PC-3 (cell line): ENCODE data around the gene ACE2. TPM values are rescaled to one million over a fixed set of nuclear protein-coding genes. Genes with fewer than 3 reads are reported as not detected.
A peak's percentile ranks its signal among the peaks of the same experiment; 100 is the strongest.

Experiments
- ATAC-seq: fragments of 200-7000 bp; cut with Tn5 transposase; 2 replicates; pipeline ENCODE4 v1.9.1; 2020; ENCODE audit warnings: mild to moderate bottlenecking, moderate library complexity
- BruUV-seq: library from RNA; stranded (reverse); fragments of 400-500 nt; replicated peaks from 2 replicates; lab custom pipeline; 2021; lab: Mats Ljungman, UMichigan
- CTCF ChIA-PET: fragments of 300-600 bp; sonication (Branson Sonifier 250); formaldehyde crosslinking; loops from one replicate; lab custom pipeline; 2022; ENCODE audit warnings: antibody characterized with exemption; lab: Charles Lee
- POLR2A ChIA-PET: fragments of 300-600 bp; sonication (Branson Sonifier 250); formaldehyde crosslinking; loops from one replicate; lab custom pipeline; 2022; ENCODE audit warnings: antibody characterized with exemption; ENCODE audit not compliant: unreplicated experiment; lab: Charles Lee
- DNase-seq: peaks from one replicate; pipeline ENCODE4 v3.0.0-alpha.2; 2015
- H2AFZ ChIP-seq: fragments of 300-600 bp; sonication (generic); 2 replicates; pipeline ENCODE4 v1.6.0; 2016; ENCODE audit warnings: antibody characterized with exemption, low read length
- H3F3A ChIP-seq: fragments of 300-600 bp; sonication (generic); one replicate; pipeline ENCODE4 v1.6.0; 2017; ENCODE audit warnings: antibody characterized with exemption, low read length, control low read depth, mild to moderate bottlenecking; ENCODE audit not compliant: unreplicated experiment
- H3K27ac ChIP-seq: fragments of 300-600 bp; sonication (generic); 2 replicates; pipeline ENCODE4 v1.5.1; 2016; ENCODE audit warnings: mild to moderate bottlenecking, low read length
- H3K27me3 ChIP-seq: fragments of 300-600 bp; sonication (generic); 2 replicates; pipeline ENCODE4 v1.6.1; 2016; ENCODE audit warnings: low read length, mixed read lengths
- H3K36me3 ChIP-seq: fragments of 300-600 bp; sonication (generic); 2 replicates; pipeline ENCODE4 v1.6.1; 2016; ENCODE audit warnings: low read depth, mixed run types, low read length, mixed read lengths
- H3K4me1 ChIP-seq: fragments of 300-600 bp; sonication (generic); 2 replicates; pipeline ENCODE4 v1.5.1; 2016; ENCODE audit warnings: low read length; ENCODE audit not compliant: insufficient read depth
- H3K4me2 ChIP-seq: fragments of 300-600 bp; sonication (generic); 2 replicates; pipeline ENCODE4 v1.6.0; 2016; ENCODE audit warnings: low read length
- H3K4me3 ChIP-seq: fragments of 300-600 bp; sonication (generic); 2 replicates; pipeline ENCODE4 v1.5.1; 2016; ENCODE audit warnings: mild to moderate bottlenecking, low read length, mixed read lengths
- H3K79me2 ChIP-seq: fragments of 300-600 bp; sonication (generic); 2 replicates; pipeline ENCODE4 v1.6.1; 2017; ENCODE audit warnings: low read length, mixed read lengths
- H3K9ac ChIP-seq: fragments of 300-600 bp; sonication (generic); 2 replicates; pipeline ENCODE4 v1.6.0; 2016; ENCODE audit warnings: mild to moderate bottlenecking, low read length
- H3K9me2 ChIP-seq: fragments of 300-600 bp; sonication (generic); replicated peaks from 2 replicates; pipeline ENCODE4 v1.6.1; 2016; ENCODE audit warnings: mixed run types, low read length, mixed read lengths
- H3K9me3 ChIP-seq: fragments of 300-600 bp; sonication (generic); 2 replicates; pipeline ENCODE4 v1.6.1; 2016; ENCODE audit warnings: low read length, mixed read lengths
- H4K20me1 ChIP-seq: fragments of 300-600 bp; sonication (generic); 2 replicates; pipeline ENCODE4 v1.6.1; 2016; ENCODE audit warnings: low read length, mixed read lengths
- CTCF ChIP-seq: fragments of 300-600 bp; sonication (generic); conservative IDR thresholded peaks from 2 replicates; pipeline ENCODE4 v1.5.1; 2017; ENCODE audit warnings: antibody characterized with exemption, low read depth, mild to moderate bottlenecking, low read length
- EZH2 ChIP-seq: fragments of 300-600 bp; sonication (generic); IDR thresholded peaks from one replicate; pipeline ENCODE4 v1.6.1; 2017; ENCODE audit warnings: antibody characterized with exemption, mild to moderate bottlenecking, low read length; ENCODE audit not compliant: unreplicated experiment
- EZH2phosphoT487 ChIP-seq: fragments of 300-600 bp; sonication (generic); IDR thresholded peaks from 2 replicates; pipeline ENCODE4 v1.6.1; 2018; ENCODE audit warnings: mild to moderate bottlenecking, antibody characterized with exemption, low read length, borderline replicate concordance
- intact Hi-C: fragments of 100-400 bp; cut with micrococcal nuclease; formaldehyde crosslinking; loops from 2 replicates; pipeline ENCODE4 v1.9.0; 2023
- total RNA-seq: library from RNA; depleted of rRNA; stranded (reverse); fragments of >200 nt; gene quantifications from 2 replicates; pipeline ENCODE4 v1.2.3, GENCODE V29; 2014

ACE2 gene
- total RNA-seq, 1 experiment from 2014 or later: 1.2 TPM

- Histone ChIP-seq H3K27ac (no peak overlapping the region), H3K4me2 (no peak overlapping the region), H3K79me2 (no peaks in the 10 kb centered on the region), H3K36me3 (no peaks in the 10 kb centered on the region), H3K9me2 (no peaks in the 10 kb centered on the region), H2AFZ (no peak overlapping the region), H3K27me3 (no peaks in the 10 kb centered on the region), H4K20me1 (no peaks in the 10 kb centered on the region), H3K4me3 (no peak overlapping the region), H3K9me3 (no peaks in the 10 kb centered on the region), H3K9ac (no peak overlapping the region), H3F3A (no peaks in the 10 kb centered on the region), H3K4me1 (peaks cover 22% of the 10 kb centered on the region)
- DNase-seq (no peak), ATAC-seq (no peak)
- BruUV-seq: no TSS peak
- ChIA-PET CTCF (no interaction called here), POLR2A (no interaction called here)
- intact Hi-C loops: no loop called here
- TF ChIP-seq EZH2phosphoT487: no peak
- TF ChIP-seq EZH2: no peak
- TF ChIP-seq CTCF: no peak
Observed at GRCh38 chrX:15574017-15574416, 26.7 kb downstream of the ACE2 start.

- no peak for ATAC-seq
- CTCF ChIA-PET: no interaction called here
- no peaks in the 10 kb centered on the region for H4K20me1 ChIP-seq
- H3K9me3 ChIP-seq: no peaks in the 10 kb centered on the region
- no TSS peak for BruUV-seq
- H3K4me2 ChIP-seq: no peak overlapping the region
- intact Hi-C loops: no loop called here
- H3K4me3 ChIP-seq: no peak overlapping the region
- no peak for DNase-seq
- H3K27ac ChIP-seq: no peak overlapping the region
- no peaks in the 10 kb centered on the region for H3K79me2 ChIP-seq
- no peak overlapping the region for H3K9ac ChIP-seq
- no peaks in the 10 kb centered on the region for H3F3A ChIP-seq
- H3K36me3 ChIP-seq: no peaks in the 10 kb centered on the region
- no peaks in the 10 kb centered on the region for H3K27me3 ChIP-seq
- no peak for TF ChIP-seq EZH2phosphoT487
- H3K4me1 ChIP-seq: peaks cover 4% of the 10 kb centered on the region
- H3K9me2 ChIP-seq: no peaks in the 10 kb centered on the region
- POLR2A ChIA-PET: no interaction called here
- H2AFZ ChIP-seq: no peak overlapping the region
Observed at GRCh38 chrX:15570145-15570544, 30.6 kb downstream of the ACE2 start.

GRCh38 chrX:15567886-15568616 lies 32.7 kb downstream of the ACE2 start:
- peak; percentile 54 for DNase-seq
- Histone ChIP-seq H4K20me1 (no peaks in the 10 kb centered on the region), H3K27me3 (no peaks in the 10 kb centered on the region), H3K9me2 (no peaks in the 10 kb centered on the region), H3K36me3 (no peaks in the 10 kb centered on the region), H3K79me2 (no peaks in the 10 kb centered on the region), H3K9me3 (no peaks in the 10 kb centered on the region), H3K27ac (no peak overlapping the region), H3K4me3 (no peak overlapping the region), H3K9ac (no peak overlapping the region), H2AFZ (no peak overlapping the region), H3F3A (no peaks in the 10 kb centered on the region), H3K4me2 (peak overlapping the region; percentile 44; the same call in 1 of the 2 replicates), H3K4me1 (peaks cover 4% of the 10 kb centered on the region)
- peak; percentile 52 for ATAC-seq
- POLR2A ChIA-PET: interaction anchor here (0.7 kb wide), 1 partner anchor 38 kb away, joined by 4 read pairs; no protein-coding TSS in a partner anchor
- BruUV-seq: no TSS peak
- intact Hi-C loops: loop anchor here (1.0 to 2.0 kb wide), 2 partner anchors 77 to 105 kb away; no protein-coding TSS in a partner anchor
- TF ChIP-seq EZH2phosphoT487 (no peak), CTCF (peak; percentile 70)
- CTCF ChIA-PET: interaction anchor here (0.6 to 1.0 kb wide), 9 partner anchors 9 to 99 kb away, joined by 3 to 9 read pairs (median 3); partner anchors contain the start of gene PIR
